Glomerular visceral epithelial cell (primary cell): Measurements from ENCODE around the gene GLYATL3.

ENCODE experiments used
- DNase-seq: peaks from one replicate; pipeline ENCODE4 v3.0.0-alpha.2; 2016; ENCODE audit errors: extremely low spot score

Gene GLYATL3

DNA sequence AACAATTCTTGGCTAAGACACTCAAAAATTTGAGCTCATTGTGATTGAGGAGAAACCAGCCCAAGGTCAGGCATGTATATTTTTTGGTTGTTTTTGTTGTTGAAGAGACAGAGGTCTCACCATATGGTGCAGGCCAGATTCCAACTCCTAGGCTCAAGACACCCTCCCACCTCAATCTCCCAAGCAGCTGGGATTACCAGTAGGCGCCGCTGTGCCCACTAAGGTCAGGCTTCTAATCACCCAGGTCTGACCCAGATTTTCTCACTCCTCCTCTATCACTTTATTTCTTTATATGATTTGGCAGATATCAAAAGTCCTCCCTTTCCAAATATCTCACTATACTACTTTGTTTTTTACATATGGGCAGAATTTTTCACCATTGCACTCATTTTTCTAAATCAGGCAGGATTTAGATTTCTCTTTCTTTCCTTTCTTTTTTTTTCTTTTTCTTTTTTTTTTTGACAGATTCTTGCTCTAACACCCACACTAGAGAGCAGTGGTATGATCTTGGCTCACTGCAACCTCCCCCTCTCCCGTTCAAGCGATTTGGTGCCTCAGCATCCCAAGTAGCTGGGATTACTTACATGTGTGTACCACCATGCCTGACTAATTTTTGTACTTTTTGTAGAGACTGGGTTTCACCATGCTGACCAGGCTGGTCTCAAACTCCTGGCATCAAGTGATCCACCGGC is 49.0 kb downstream of the GLYATL3 start:
- no peak for DNase-seq

DNA sequence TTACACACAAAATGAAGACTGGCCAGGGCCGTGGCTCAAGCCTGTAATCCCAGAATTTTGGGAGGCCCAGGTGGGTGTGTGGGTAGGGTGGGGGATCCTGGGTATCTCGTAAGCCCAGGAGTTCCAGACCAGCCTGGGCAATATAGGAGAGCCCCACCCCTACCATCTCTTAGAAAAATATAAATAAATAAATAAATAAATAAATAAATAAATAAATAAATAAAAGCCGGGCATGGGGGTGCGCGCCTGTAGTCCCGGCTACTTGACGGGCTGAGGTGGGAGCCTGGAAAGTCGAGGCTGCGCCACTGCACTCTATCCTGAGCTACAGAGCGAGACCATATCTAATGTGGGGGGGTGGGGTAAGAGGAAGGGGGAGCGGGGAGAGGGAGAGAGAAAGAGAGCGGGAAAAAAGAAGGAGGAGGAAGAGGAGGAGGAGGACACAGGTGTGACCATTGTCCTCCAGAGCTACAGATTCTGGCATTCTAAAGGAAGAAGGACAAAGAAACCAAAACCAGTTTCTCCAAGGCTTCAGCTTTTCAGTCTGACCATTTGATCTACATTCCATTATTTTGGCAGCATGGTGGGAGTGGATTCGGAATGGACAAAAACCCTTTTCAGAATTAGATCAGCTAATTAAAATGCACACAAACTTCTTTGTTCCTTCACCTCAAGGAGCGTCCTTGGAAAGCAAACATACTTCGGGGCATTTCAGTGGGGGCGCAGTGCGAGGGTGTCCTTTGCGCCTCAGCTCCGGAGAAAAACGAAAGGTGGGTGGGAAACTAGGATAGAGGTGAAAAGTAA is 50.2 kb downstream of the GLYATL3 start:
- DNase-seq, result no peak

DNA sequence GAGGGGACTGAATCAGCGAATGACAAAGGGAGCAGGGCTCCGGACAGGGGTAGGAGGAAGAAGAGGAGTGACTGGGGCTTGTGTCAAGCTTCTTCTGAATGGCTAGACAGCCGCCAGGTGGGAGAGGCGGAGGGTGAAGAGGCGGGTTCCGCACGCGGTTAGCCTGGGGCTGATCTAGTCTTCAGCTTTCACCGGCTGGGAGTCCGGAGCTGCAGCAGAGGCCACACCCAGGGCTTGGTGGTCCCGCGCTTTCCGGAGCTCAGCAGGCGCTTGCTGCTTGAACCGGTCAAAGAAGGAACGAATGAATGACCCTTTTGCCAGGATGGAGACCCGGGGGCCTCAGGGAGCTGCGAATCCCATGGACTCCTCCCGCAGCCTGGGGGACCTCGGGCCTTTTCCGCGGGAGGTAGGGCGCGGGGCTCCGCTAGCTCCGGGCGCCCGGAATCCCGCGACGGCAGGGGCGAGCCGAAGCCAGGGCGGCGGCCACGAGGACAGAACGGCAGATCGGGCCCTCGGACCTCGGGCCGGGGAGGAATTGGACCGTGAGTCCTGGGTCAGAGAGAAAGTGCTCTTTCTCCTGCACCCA is 50.9 kb downstream of the GLYATL3 start, which contains the start of gene C6orf141:
Gene C6orf141 (plus strand): TSS at position 177 of the 586 bp plus-strand sequence. CDS start 125 bp downstream, at position 302.
- DNase-seq, result peak; percentile 16

DNA sequence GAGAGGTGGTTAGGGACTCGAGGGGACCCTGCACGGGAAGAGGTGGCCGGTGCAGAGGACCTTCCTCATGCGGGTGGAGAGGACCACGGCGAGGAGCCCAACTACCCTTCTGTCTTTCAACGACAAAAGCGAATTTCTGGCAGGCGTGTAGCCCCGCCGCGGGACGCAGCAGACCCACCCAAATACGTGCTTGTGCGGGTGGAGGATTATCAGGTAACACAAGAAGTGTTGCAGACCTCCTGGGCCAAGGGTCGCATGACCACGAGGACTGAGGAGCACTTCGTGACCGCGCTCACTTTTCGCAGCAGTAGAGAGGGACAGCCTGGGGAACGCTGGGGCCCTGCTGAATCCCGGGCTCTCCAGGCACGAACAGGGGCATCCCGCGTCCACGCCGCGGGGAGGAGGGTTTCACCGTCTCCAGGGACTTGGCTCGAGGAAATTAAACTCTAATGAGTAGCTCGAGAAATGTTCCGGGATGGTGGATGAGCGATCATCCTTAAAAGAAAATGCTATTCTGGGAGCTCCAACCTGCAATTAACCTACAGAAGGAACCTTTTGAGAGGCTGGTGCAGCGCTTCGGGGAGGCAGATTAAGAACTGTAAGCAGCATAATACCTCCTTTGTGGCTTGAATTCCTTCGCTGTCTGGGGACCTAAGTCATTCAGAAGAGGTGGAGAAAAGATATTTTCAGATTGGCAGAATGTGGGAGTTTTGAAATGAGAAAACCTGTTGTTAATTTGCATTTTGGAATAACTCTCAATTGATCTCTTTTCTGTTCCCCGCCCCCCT is 51.5 kb downstream of the GLYATL3 start:
- DNase-seq, result peak; percentile 19

DNA sequence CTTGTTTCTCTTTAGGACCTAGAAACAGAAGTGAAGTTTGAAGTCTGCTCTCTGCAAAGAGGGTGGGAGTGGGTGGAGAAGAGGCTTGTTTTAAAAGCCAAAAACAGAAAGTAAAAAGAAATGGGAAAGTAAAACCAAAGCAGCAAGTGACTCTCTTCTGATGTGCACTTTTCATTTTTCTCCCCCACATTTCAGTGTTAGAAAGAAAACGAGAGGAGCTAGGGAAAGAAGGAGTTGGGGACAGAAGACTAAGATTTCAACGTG is 52.1 kb downstream of the GLYATL3 start:
- DNase-seq, result no peak

DNA sequence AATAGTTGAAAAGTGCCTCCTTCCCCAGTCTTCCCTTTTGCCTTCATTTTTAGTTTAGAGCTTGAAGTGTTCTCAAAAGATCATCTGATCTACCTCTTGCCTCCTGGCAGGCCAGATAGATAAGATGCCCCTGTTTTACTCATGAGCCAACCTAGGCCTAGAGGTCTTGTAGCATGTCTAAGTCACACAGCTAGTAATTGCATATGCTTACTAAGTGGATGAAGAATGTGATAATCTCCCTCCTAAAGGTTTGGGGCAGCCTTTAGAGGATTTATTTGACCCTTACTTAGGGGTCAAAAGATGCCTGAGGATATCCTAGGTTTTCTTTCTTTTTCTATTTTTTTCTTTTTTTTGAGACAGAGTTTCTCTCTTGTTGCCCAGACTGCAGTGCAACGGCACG is 52.9 kb downstream of the GLYATL3 start:
- DNase-seq, result no peak

DNA sequence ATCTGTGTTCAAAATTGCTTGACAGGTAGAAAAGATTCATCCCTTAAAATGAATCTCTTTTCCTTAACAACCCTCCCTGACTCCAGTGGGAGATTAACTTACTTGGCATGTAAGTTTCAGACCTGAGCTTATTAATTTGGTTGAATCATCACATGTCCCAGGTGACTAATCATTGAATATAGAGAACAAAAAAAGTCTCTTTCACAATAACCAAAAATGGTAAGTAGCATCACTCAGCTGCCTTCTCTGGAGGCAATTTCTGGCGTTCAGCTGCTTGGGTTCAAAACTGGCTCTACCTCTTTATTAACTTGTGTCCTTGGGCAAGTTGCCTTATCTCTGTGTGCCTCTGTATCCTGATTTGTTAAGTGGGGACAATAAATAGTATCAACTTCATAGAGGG is 53.7 kb downstream of the GLYATL3 start:
- peak; percentile 23 for DNase-seq

DNA sequence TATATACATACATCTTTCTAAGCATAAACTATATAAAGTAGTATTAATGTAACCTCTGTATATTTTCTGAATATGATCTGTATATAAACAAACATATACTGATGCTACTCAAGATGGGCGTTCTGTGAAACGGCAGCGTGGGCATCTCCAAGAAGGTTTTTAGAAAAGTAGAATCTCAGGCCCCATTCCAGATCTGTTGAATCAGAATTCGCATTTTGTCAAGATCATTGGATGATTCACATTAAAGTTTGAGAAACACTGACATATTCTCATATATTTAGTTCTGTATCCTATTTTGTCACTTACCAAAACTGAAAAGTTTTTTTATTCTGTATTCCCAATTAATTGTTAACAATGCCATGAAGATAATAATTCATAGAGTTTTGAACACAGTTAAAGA is 56.2 kb downstream of the GLYATL3 start:
- no peak for DNase-seq

DNA sequence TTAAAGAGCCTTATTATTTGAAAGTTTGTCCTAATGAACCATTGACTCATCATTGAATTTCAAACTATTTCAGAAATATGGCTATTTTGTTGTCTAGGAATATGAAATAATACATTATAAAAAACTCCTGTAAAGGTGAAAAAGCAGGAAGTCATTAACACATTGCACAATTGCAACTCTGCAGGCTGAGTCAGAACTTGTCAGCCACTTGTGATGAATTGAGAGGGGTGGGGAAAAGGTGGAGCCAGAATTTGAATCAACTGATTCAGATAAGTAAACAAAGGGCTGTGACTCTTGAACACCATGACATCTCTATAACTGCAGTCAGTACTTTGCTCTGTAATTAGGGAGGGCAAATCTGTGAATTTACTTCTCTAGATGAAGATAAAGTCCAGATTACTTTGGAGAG is 56.7 kb downstream of the GLYATL3 start:
- peak; percentile 55 for DNase-seq

DNA sequence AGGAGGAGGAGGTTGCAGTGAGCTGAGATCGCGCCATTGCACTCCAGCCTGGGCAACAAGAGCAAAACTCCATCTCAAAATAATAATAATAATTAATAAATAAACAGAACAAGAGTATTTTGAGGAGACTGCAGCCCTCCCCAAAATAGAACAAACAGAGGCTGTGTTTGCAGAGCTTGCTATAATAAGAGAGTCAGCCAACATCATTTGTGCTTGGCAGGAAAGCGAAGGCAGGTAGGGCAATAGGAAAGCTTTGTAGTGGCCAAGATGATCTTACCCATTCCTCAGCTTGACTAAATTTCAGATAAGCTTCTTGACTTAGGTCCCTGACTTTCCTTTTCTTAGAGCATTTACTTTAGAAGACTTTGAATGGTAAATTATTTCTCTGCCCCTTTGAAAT is 57.5 kb downstream of the GLYATL3 start:
- DNase-seq, result no peak

DNA sequence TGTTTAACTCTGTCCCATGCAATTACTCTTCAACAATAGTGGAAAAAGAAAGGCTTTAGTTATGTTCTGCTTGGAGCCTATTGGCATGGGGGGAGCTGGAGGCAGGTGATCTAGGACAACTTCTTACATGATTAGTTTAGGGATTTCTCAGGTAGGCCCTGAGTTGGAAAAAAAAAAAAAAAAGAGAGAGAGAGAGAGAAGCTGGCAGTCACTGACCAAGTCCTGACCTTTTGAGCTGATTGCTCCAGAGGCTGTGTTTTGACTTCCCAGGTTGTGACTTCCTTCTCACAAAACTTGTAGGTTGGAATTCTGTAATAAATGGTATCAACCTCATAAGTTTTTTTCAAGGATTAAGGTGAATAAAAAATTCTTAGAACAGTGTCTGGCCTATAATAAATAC is 58.5 kb downstream of the GLYATL3 start:
- DNase-seq, result no peak

DNA sequence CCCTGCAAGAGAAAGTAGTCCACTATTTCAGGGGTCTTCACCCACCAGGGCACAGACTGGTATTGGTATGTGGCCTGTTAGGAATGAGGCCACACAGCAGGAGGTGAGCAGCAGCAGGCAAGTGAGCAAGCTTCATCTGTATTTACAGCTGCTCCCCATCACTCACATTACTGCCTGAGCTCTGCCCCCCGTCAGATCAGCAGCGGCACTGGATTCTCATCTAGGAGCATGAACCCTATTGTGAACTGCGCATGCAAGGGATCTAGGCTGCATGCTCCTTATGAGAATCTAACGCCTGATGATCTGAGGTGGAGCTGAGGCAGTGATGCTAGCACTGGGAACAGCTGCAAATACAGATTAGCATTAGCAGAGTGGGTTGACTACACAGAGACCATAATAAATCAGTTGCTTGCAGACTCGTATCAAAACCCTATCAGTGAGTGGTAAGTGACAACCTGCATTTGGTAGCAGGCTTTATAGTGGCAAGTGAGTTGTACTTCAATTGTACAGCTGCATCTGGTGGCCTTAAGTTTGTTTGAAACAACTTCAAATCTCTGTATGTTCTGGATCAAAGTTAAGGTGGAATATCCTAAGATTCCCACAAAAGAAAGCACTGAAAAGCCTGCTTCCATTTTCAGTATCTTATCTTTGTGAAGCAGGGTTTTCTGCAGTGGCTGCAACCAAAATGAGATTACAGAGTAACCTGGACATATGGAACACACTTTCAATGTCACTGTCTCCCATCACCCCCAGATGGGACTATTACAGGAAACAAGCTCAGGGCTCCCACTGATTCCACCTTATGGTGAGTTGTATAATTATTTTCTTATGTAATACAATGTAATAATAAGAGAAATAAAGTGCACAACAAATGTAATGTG is 63.5 kb downstream of the GLYATL3 start:
- no peak for DNase-seq

DNA sequence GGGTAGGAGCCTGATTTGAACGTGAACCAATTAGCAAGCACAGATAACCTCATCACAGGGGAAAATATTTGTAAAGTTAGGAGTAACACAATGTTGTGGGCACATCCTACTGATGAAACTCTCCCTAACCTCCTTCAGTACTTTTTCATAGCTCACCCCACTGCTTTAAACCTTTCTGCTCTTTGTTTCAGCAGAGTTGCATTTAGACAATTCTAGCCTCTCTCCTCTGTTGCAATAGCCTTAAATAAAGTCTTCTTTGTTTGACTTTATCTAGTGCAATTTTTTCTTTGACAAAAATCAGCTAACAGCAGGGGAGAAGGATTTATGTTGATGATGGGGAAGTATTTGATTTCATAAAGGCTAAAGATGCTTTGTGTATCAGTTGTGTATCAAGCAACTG is 64.8 kb downstream of the GLYATL3 start:
- no peak for DNase-seq

DNA sequence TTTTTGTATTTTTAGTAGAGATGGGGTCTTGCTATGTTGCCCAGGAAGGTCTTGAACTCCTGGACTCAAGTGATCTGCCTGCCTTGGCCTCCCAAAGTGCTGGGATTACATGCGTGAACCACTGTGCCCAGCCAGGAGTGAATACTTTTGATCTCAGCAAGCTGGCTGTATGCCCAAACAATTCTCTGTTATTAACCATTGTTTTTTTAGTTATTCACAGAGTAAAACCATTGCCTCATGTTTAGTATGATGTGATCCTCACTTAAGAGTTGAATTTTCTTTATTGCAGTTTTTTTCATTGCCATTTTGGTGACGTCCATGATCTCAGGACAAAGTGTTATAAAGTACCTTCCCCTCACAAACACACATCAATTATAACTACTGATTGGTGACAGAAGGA is 65.5 kb downstream of the GLYATL3 start:
- DNase-seq, result no peak

DNA sequence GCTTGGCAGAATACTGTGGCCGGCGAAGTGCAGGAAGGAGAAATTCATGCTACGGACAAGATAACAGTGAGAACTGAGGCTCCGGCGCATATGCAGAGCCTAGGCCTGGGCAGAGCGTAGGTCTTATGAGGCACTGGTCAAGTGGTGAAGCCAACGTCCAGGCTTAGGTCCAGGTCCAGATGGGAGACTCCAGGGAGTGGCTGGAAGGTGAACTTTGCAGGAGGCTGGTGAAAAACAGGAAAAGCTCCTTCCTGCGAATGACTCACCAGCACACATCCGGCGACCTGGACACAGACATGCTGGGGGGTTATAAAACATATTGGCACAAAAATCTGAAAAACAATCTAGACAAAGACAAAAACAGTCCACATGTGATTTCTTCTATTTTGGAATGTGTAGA is 66.1 kb downstream of the GLYATL3 start:
- DNase-seq, result no peak

DNA sequence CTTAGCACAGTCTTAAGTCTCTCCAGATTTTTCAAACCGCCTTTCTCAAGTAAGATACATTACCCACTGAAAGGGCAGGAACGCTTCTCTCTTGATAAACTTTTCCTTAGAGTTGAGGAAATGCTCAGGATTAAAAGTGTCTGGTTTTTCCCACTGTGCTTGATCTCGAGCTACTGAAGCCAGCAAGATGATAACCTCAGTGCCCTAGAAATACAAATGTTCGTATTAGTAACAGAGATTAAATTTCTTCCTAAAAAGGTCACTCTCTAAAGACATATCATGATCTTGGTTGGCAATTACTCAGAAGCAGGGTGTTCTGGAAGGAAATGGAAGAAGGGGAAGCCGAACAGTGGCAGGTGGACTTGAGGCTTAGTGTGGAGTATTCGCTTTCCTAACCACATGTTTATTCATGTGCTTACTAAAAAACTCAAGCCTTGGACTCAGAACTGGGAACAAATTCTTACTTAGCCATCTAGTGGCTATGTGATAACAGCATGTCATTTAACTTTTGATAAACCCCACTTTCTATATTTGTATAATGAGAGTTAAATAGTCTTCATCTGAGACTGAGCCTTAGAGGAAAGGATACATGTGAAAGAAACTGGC is 70.9 kb downstream of the GLYATL3 start:
- DNase-seq, result no peak

DNA sequence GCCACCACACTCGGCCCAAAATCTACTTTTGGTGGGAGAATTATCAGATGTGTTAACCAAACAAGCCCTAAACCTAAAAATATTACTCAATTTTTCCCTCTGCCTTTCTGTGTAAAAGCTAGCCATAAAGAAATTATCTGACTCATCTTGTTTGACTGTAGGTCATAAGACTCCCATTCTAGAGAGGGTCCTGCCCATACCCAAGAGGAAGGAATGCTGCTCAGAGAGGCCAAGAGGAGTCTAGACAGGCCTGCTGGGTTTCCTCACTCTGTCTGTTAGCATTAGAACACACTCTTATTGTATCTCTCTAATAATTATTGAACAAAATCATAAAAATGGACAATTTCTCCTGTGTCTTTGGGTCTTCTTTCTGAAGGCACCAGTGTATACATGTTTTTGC is 76.9 kb downstream of the GLYATL3 start:
- DNase-seq, result no peak
